GM12878 (cell line): ENCODE data around the gene SLC39A2.

Experiments used
- ASH2L ChIP-seq: fragments of 300-600, 200-600 bp; sonication (generic); IDR thresholded peaks from 2 replicates; pipeline ENCODE4 v1.6.1; 2017; ENCODE audit warnings: low read depth, mild to moderate bottlenecking, borderline replicate concordance
- CBX5 ChIP-seq: sonication (generic); IDR thresholded peaks from 2 replicates; pipeline ENCODE4 v1.6.1; 2016; ENCODE audit warnings: low read depth, moderate library complexity, mild to moderate bottlenecking, inconsistent platforms
- CHD2 ChIP-seq: IDR thresholded peaks from 2 replicates; pipeline ENCODE4 v1.6.1; 2011; ENCODE audit warnings: low read depth, low read length, improper control_type of control experiment, borderline replicate concordance
- CTCF ChIP-seq, 3 experiments: IDR thresholded peaks in 2 of 3; conservative IDR thresholded peaks in 1 of 3; 2 replicates each; pipeline ENCODE4 v1.5.1; 2011; ENCODE audit warnings: low read depth in 3 of 3, low read length in 3 of 3, mild to moderate bottlenecking in 3 of 3, control low read depth in 2 of 3, moderate library complexity in 2 of 3, inconsistent platforms in 1 of 3, mixed read lengths in 1 of 3; ENCODE audit not compliant: control insufficient read depth in 2 of 3, insufficient read depth in 1 of 3; ENCODE audit errors: extremely low read depth in 1 of 3
- POLR2A ChIP-seq: IDR thresholded peaks from 2 replicates; pipeline ENCODE4 v1.6.1; 2011; ENCODE audit warnings: low read depth, mild to moderate bottlenecking, low read length
- POLR2AphosphoS5 ChIP-seq: IDR thresholded peaks from 2 replicates; pipeline ENCODE4 v1.6.1; 2011; ENCODE audit warnings: mild to moderate bottlenecking, low read length, inconsistent platforms
- RCOR1 ChIP-seq: conservative IDR thresholded peaks from 2 replicates; pipeline ENCODE4 v1.6.1; 2012; ENCODE audit warnings: low read depth, low read length, improper control_type of control experiment
- REST ChIP-seq: IDR thresholded peaks from 2 replicates; pipeline ENCODE4 v1.6.1; 2012; ENCODE audit warnings: mild to moderate bottlenecking, low read depth, low read length
- RFX5 ChIP-seq: IDR thresholded peaks from 2 replicates; pipeline ENCODE4 v1.6.1; 2011; ENCODE audit warnings: low read depth, low read length, improper control_type of control experiment
- SREBF2 ChIP-seq: IDR thresholded peaks from 2 replicates; pipeline ENCODE4 v1.6.1; 2012; ENCODE audit warnings: mild to moderate bottlenecking, low read length
- TCF3 ChIP-seq: IDR thresholded peaks from 2 replicates; pipeline ENCODE4 v1.6.1; 2012; ENCODE audit warnings: low read depth, mild to moderate bottlenecking, low read length, borderline replicate concordance; ENCODE audit not compliant: insufficient read depth
- ZBED1 ChIP-seq: IDR thresholded peaks from 2 replicates; pipeline ENCODE4 v1.6.1; 2016; ENCODE audit warnings: borderline replicate concordance
- ZNF274 ChIP-seq: IDR thresholded peaks from one replicate; pipeline ENCODE4 v1.8.0; 2011; ENCODE audit not compliant: insufficient read length, insufficient read depth

- no peak for TF ChIP-seq POLR2A
- TF ChIP-seq CHD2: no peak
- TF ChIP-seq POLR2AphosphoS5: no peak
- TF ChIP-seq RFX5: no peak
- no peak for TF ChIP-seq ZBED1
- no peak for TF ChIP-seq SREBF2
- TF ChIP-seq REST: no peak
- no peak for TF ChIP-seq CTCF (IDR thresholded peaks at IDR 0.05 in 2 of 3, conservative IDR thresholded peaks at IDR 0.05 in 1 of 3; ENCODE audit: control insufficient read depth in 2 of 3, extremely low read depth in 1 of 3, insufficient read depth in 1 of 3, low read depth in 3 of 3, low read length in 3 of 3)
- no peak for TF ChIP-seq TCF3
- TF ChIP-seq ASH2L: no peak
- TF ChIP-seq RCOR1: no peak
- TF ChIP-seq CBX5: no peak
- TF ChIP-seq ZNF274: no peak
These were observed 31.4 kb downstream of the SLC39A2 start for GRCh38 chr14:21030531-21030930.
